Stimulated activated CD8-positive, alpha-beta memory T cell treated with anti-CD3 and anti-CD28 coated beads, Interleukin-4, amount 100 ng/mL, for 1 hour (primary cell): ENCODE measurements around the gene VSTM4.

Experiments
- DNase-seq, 2 donors: peaks; one replicate each; pipeline ENCODE4 v3.0.0-alpha.2; 2020; ENCODE audit warnings: low read depth in 2 of 2, low spot score in 1 of 2

The VSTM4 gene

DNA sequence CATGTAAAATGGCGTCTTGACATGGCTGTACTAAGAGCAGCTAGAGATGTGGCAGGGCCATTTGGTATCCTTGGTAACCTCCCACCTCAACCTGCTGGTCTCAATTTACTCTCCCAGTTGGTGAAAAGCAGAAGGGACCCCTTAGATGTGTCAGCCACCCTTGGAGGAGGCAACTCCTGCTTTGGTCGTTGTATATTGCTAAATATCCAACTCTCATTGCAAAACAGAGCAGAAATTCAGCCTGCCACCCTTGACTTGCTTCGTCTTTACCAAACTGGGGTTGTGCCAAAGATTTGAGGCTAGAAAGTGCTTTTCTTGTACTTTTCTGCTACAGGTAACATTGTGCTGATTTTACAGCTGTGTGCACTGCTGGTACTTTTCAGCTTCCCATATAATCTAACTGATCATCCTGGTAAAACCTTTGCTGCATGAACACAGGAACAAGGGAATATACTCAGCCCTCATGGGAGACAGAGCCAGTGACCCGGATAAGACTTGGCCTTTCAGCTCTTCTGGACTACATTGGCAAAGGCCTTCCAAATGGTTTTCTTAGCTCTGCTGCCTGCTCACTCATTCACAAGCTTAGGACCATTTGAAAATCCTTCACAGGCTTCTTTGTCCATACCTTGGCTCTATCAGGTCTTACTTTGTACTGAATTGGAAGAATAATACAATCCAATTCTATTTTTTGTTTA, 2.2 kb upstream of the VSTM4 start:
- DNase-seq: no peak

DNA sequence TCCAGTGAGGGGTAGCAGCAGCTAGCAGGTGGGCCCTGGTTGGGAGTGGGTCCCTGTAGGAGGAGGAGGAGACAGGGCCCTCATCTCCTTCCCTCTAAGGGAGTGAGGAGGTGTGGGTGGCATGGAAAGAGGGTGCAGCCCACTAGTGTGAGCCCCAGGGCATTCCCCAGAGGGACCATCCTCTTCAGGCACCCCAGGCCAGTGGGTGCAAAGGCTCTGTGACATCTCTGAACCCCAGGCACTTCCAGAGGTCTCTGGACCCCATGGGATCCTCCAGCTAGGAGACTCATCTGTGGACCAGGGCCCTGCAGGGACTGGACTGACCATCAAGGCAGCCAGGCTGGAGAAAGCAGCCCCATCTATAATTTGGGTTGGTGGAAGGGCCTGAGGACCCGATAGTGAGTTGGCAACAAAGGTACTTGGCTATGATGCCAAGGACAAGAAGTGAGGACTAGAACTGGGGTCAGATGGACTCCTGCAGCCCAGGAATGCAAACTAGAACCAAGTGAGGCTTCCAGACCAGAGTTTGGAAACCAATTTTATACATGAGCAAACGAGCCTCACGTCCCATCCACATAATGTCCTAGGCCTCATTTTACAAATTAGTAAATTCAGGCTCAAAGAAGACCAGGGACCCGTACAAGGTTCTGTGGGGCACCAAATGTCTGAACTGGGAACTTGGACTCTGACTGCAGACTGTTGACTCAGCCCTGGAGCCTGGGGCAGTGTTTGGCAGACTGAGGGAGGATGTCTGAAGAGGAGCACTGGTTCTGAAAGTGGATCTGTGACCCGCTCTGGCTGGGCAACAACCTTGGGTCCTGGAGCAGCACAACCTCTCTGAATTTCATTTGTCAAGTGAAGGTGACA, 1.4 kb upstream of the VSTM4 start:
- no peak for DNase-seq

DNA sequence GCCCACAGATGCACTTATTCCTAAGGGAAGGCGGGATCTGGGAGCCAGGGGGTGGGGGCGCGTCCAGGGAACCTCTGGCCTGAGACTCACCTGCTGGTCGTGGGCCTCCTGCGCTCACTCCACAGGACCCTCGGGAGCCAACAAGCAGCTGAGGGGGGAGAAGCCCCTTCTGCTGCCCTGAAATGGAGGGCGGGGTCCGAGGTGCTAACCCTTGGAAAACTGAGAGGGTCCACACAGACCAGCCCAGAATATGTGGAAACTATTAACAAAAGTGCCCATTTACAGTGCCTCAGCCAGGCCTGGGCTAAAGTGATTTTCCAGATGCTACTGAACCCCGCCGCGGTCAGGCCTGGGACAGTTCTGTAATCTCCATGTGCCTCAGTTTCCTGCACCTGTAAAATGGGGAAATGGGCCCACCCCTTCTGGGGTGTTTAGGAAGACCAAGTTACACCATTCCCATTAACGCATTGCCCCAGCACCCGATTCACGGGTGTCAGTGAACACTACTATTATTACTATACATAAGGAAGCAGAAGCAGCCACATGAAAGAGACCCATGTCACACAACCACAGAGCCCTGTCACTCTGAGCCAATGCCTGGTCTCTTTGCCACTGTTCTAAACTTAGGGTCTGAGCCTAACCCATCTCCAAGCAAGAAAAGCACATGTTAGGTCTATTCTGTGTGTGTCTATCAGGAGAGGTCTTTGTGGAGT, 630 bp upstream of the VSTM4 start:
- no peak for DNase-seq

DNA sequence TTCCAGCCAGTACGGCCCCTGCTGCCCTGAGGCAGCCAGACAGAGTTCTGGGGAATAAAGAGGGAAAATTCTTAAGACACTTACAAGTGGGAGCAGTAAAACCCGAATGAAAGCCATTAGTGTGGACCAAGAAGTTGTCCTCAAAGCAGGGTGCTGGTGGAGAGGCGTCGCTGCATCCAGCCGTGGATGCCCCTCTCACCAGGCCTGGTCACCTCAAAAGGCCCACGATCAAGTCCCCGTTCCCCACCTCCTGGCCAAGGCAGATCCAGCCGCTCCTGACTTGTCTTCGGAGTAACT, 656 bp downstream of the VSTM4 start:
- no peak for DNase-seq

DNA sequence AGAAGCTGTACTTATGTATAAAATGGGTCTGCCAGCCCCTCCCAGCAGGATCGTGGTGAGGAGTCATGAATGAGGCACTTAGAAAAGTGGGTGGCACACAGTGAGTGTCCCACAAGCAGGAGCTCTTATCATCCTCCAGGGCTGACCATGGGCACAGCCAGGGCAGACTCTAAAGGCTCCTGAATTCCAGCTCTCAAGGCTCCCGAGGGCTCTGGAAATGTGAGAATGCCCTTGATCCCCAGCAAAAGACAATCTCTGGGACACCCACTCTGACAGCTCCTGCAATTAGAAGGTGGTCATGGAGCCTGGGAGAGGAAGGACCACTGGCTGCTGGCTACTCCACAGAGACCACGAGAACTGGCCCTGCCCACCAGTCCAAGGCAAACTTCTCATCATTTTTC, 1.6 kb downstream of the VSTM4 start:
- no peak for DNase-seq

DNA sequence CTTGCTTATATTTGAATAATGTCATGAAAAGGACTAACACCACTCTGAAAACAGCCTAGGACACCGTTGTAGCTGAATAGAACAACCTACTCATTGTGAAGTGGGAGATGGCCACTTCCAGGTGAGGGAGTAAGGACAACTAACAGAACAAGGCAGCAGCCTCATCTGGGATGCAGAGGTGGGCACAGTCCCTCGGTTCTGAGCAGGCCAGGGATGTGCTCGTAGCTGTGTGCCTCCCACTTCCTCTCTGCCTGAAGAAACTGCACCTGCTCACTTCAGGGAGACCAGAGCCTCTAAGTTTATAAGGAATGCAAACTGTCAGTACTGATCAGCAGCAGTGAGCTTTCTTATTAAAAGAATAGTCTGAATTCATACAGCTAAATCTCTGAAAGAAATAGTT, 2.5 kb downstream of the VSTM4 start:
- DNase-seq: no peak

DNA sequence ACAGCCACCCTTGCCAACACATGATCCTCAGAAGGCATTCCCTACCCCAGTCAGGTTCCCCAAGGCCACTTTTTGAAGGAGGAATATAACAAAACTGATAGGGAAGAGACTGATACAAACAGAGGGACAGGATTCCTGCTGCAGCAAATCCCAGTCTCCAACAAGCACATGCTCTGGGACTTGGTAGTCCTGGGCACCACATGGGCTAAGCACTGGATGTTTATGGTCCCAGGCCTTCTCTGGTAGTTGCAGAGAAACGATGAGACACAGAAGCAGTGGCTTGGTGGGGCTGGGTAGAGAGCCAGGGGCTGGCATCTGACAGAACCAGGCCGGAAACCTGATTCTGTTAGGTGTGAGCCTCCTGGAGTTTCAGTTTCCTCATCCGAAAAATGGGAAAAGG, 3.2 kb downstream of the VSTM4 start:
- no peak for DNase-seq

DNA sequence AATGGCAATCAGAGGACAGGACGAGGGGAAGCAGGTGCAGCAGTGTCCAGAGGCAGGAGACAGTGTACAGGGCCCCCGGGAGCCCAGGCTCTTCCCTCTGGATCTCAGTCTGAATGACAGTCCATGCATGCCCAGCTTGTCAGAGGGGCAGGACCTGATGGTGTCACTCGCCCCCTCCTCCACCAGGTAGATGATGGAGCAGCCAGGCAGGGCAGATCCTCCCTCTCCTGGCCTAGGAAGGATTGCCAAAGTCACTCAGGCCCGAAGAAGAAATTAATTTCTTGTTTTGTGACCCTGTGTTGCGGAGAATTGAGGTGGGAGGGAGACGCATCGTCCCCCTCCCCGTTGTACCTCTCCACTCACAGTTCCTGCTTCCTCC, 4.0 kb downstream of the VSTM4 start:
- DNase-seq: no peak

DNA sequence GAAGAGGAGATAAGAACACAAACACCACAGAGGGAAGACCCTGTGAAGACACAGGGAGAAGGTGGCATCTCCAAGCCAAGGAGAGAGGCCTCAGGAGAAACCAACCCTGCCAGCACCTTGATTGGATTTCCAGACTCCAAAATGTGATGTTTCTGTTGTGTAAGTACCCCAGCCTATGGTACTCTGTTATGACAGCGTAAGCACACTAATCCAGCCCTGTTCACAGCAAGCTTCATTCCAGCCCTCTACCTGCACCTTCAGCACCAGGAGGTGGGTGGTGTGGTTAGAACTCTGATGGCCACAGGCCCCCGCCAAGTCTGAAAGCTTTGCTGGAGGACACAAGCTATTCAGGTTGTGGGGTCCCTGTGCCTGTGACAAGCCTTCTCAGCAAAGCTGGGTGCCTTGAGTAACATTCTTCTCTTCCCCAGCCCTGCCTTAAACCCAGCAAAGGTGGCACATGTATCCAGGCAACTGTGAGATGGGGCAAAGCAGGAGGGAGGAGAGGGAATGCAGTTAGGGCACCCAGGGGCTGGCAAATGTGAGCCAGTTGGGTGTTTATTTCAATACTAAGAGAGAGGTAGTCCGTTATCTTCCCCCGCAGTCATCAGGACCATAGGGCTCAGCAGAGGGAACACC, 4.5 kb downstream of the VSTM4 start:
- DNase-seq: no peak

DNA sequence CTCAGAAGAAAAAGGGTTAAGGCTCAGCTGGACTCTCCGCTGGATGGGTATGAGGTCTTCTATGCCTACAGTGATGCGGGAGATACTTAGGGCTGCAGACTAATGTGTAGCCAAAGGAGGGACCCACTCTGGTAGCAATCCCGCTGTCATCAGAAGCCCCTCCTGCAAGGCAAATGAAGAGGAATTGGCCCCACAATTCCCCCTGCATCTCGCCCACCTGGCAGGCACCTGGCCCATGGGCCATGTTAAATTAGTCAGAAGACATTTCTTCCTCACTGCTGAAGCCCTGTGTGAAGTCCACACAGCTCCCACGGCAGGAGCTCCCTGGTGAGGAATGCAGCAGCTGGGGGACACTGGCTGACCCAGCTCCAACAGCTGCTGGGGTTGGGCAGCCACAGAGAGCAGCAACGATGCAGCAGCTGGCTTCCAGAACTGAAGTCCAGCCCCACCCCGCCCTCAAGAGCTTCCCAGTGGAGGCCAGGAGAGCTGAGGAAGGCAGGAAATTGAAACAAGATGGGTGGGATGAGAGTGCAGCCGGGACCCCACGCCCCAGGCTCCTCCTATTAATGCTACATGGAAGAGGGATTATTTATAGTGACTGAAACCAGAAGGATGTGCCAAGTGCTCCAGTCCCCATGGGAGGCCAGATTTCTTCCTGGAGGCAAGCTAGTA, 5.5 kb downstream of the VSTM4 start:
- no peak for DNase-seq

DNA sequence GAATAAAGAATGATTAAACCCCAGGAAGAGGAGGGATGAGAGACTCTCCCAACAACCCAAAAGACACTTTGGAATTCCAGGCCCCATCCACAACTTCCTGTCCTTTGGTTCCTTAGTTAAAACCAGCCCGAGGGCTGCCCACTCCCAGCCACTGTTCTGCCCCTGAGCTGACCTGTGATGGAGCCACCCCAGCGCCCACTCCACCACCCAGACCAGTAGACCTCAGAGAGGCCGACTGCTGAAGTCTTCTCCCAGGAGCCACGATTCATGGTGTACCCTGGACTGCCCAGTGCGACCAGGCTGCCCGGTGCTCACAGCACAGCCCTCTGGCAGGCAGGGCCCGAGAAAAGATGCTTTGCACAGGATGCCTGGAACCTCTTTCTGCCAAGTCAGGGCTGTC, 6.7 kb downstream of the VSTM4 start:
- no peak for DNase-seq

DNA sequence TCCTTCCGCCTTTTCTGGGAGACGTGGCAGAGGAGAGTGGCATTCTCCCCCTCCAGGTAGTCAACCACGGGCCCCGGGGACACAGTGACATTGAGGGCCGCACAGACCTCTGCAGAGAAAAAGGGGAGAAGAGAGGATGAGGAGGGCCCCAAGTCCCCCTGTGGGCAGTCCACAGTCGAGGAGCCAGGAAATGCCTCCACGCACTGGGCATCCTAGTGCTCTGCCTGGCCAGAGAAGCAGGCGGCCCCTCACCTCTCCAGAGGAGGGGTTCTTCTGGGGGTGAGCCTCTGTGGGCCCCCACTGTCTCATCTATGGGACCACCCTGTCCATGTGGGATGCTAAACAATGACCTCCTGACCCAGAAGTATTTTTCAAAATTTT, 7.4 kb downstream of the VSTM4 start:
- no peak for DNase-seq

DNA sequence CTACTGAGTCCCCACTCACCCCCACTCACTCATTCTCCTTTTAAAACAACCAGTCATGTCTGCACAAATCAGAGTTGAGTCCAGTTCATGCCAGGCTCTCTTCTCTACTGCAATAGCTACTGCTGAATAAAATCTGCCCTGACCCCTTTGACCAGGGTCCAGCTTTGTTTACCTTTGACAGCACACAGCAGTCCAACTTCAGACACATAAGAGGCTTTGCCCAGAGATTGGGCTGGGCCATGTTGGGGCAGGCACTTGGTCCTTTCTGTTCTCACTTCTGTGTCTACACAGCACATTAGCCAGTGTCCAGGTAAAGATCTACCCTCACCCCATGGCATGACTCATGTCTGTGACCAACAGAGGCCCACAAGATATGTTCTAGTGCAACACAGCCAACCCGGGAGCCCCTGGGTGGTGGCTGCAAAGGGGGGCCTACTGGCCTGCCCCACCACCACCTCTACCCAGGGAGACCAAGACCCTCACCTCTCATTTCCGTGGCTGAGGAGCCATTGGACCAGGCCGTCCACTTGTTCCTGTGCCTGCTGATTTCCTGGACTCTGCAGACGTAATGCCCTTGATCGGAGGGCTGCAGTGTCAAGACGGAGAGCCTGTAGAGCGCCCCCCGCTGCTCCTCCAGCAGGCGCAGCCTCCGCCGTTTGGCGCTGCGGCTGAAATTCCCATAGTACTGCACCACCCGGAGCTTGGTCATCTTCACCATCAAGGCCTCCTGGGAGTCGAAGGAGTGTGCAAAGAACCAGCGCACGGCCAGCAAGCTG, 8.0 kb downstream of the VSTM4 start:
- DNase-seq: no peak

DNA sequence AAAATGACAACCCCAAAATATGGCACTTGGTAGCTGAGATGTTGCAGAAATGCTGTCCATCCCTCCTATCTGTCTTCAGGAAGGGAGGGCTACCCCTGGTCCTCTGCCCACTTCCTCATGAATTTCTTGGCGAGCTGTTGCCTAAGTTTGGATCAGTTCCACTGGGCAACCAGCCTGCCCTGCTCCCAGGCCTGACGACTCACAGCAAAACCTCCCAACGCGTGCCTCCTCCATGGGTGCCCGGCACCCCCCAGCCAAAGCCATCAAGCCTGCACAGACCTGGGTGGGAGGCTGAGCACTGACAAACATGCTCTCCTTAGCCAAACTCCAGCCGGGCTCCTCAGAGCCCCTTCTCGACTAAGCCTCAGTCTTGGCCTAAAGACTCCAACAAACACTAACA, 8.9 kb downstream of the VSTM4 start:
- no peak for DNase-seq

DNA sequence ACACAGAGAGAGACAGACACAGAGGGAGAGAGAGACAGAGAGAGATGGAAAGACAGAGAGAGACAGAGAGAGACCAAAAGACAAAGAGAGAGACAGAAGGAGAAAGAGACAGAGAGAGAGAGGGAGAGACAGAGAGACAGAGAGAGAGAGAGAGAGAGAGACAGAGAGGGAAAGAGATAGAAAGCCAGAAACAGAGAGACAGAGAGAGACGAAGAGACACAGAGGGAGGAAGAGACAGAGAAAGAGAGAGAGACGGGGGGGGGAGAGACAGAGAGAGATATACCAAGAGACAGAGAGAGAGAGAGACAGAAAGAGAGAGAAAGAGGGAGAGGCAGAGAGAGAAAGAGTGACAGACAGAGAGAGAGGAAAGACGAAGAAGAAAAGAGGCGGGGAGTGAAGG, 10.2 kb downstream of the VSTM4 start:
- no peak for DNase-seq

DNA sequence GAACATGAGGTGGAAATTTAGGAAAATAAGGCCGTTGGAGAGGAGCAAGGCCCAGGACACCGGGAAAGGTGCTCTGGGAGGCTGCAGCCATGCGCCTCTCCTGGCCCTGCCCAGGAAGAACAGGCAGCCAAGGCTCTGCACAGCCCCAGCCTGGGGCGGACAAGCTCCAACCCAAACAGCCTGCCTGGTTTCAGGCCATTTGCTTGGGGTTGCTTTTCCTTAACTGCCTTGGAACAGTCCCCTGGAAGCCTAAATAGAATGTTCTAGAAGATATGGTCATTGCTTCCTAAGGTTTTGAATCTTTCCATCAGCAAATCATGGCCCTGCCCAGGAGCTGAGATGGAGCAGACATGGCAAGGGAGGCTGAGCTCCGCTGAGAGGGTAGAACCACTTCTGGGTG, 11.0 kb downstream of the VSTM4 start:
- no peak for DNase-seq

DNA sequence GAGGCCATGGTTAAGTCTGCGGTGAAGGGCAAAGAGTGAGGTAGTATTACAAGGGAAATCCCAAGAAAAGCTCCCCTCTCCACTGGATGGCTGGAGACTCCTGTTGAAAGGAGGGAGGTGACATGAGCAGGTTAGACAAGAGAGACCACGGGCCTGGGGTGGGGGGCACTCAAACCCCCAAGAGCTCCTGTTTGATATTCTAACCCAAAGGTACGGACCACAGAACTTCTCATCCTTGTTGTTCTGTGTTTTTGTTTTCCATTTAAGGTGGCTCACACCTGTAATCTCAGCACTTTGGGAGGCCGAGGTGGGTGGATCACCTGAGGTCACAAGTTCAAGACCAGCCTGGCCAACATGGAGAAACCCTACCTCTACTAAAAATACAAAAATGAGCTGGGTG, 11.6 kb downstream of the VSTM4 start:
- no peak for DNase-seq

DNA sequence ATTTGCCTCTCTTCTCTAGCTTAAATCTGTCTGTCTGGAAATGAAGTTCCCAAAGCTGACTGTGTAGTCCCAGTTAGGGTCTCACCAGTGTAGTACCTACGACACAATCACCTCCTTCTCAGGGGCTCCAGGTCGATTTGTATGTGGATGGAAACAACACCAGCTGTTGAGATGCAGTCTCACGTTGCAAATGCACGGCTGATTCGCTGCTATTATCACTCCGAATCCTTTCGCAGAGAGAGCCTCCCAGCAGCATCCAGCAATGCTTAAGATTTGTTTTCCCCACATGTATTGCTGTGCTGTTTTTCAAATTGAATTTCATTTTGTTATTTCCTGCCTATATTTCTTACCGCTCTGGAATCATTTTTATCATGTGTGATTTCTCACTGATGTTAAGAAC, 16.3 kb downstream of the VSTM4 start:
- no peak for DNase-seq

DNA sequence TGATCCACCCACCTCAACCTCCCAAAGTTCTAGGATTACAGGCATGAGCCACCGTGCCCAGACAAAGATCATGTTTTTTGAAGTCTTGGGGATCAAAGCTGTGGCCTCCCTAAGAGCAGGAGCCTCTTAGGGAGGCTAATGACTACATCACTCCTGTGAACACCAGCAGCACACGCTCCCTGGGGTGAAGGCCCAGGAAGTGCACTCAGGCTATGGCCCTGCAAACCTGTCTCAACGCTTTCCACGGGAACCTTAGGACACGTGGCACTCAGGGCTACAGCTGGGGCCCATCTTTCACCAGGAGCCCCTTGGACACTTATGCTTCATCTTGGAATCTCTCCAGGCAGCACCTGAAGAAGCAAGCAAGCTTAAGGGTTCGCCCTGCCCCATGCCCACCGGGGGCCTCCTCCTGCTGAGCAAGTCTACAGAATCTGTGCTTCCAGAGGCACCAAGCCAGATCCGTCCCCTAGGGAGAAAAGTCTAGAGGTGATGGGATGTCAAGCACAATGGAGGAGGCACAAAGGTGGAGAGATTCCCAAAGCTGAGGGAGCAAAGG, 18.4 kb downstream of the VSTM4 start:
- DNase-seq: no peak

DNA sequence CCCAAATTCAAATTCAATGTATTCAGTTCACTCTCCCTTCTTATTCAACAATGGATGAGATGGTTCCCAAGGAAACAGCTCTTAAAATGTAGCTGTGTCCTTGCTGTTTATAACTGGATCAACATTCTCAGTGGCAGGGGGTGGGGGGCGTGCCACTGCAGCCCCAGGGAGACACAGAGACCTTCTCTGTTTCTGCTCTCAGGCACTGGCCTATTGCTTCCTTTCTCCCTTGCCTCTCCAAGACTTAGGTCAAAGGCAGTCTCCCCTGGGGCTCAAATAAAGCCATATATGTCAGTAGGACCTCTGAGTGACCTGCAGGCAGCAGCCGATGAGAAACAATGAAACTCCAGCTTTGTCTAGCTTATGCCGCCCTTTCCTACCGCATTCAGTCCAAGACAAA, 20.7 kb downstream of the VSTM4 start:
- no peak for DNase-seq
